ENCODE results near the gene MARCHF10. TPM values are rescaled to one million over a fixed set of nuclear protein-coding genes. Genes with fewer than 3 reads are reported as not detected.

MARCHF10 gene
- total and polyA plus RNA-seq, 2 donors (not counting 3 experiments of a cell fraction or from before 2014, with no cell fraction given) = 0.11 TPM; not detected in 1

DNA sequence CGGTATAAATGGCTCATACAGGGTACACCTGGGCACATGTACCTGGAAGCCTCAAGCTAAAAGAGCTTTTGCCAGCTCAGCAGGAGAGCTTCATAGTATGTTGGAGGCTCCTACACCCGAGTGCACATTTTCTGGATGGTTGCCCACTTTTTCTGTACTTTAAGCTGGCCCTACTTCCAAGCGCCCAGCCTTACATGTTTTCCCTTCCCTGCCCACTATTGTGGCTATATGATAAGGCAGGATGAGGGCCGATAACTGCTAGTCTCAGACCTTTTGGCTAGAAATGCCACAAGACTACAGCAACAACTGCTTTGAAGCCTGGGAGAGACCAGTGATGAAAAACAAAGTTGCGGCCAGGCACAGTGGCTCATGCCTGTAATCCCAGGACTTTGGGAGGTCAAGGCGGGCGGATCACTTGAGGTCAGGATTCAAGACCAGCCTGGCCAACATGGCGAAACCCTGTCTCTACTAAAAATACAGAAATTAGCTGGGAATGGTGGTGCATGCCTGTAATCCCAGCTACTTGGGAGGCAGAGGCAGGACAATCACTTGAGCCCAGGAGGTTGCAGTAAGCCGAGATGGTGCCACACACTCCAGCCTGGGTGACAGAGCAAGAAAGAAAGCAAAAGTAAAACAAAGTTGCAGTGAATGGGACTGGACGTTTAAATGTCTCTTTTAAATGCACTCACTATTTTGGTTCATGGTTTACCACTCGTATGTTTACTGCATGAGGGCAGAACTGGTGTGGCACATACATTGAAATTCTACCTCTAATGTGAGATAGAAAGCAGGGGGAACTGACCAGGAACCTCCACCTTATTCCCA is 14.2 kb upstream of the MARCHF10 start:
- Histone ChIP-seq H3K9ac (replicated peaks; ENCODE audit: extremely low read depth, insufficient read depth, low read length) (peak overlapping the region; percentile 39), H2AFZ (ENCODE audit: low read depth, low read length) (peak overlapping the region; percentile 71), H3K79me2 (ENCODE audit: control insufficient read depth, insufficient read depth, low read length) (no peaks in the 10 kb centered on the region), H4K20me1 (replicated peaks; ENCODE audit: control insufficient read depth, extremely low read depth, insufficient read depth, low read length) (no peaks in the 10 kb centered on the region), H3K4me1 (ENCODE audit: control insufficient read depth, extremely low read depth, insufficient read depth, low read length) (peaks cover 36% of the 10 kb centered on the region), H3K9me1 (replicated peaks; ENCODE audit: control insufficient read depth, extremely low read depth, insufficient read depth, low read length) (no peaks in the 10 kb centered on the region), H3K4me3 (replicated peaks in 1 of 3; ENCODE audit: insufficient read depth in 1 of 3, low read depth in 1 of 3, low read length in 3 of 3) (no peak overlapping the region), H3K4me2 (ENCODE audit: insufficient read depth, low read length) (peak overlapping the region; percentile 27), H3K9me3 (replicated peaks; ENCODE audit: control insufficient read depth, insufficient read depth, low read length) (no peaks in the 10 kb centered on the region), H3K36me3 (ENCODE audit: control insufficient read depth in 2 of 2, extremely low read depth in 1 of 2, insufficient read depth in 2 of 2, low read length in 2 of 2) (no peaks in the 10 kb centered on the region), H3K27me3 (ENCODE audit: control insufficient read depth in 2 of 2, insufficient read depth in 2 of 2, low read length in 2 of 2) (no peaks in the 10 kb centered on the region), H3K27ac (ENCODE audit: insufficient read depth, low read depth, low read length) (peak overlapping the region; percentile 85)
- BruUV-seq (replicated peaks) = no TSS peak
- FAIRE-seq (peak; percentile 31), DNase-seq (ENCODE audit: low read depth, low spot score) (peak; percentile 79)
- POLR2A ChIA-PET = no interaction called here
- dilution Hi-C loops (cut with MboI; ENCODE audit: extremely low pct_ligation_motif_present, low sequenced_read_pairs) (no loop called here), intact Hi-C loops (cut with micrococcal nuclease) (loop anchor here (5.0 kb wide), 2 partner anchors 70 to 115 kb away; no protein-coding TSS in a partner anchor)
- CTCF ChIA-PET = no interaction called here
- TF ChIP-seq GATA2 (IDR thresholded peaks at IDR 0.05; ENCODE audit: insufficient read depth, insufficient read length, low read depth, low read length) = peak; percentile 27
- TF ChIP-seq, protein P1, sequence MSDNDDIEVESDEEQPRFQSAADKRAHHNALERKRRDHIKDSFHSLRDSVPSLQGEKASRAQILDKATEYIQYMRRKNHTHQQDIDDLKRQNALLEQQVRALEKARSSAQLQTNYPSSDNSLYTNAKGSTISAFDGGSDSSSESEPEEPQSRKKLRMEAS (IDR thresholded peaks at IDR 0.05; ENCODE audit: insufficient read depth, insufficient read length) = no peak

DNA sequence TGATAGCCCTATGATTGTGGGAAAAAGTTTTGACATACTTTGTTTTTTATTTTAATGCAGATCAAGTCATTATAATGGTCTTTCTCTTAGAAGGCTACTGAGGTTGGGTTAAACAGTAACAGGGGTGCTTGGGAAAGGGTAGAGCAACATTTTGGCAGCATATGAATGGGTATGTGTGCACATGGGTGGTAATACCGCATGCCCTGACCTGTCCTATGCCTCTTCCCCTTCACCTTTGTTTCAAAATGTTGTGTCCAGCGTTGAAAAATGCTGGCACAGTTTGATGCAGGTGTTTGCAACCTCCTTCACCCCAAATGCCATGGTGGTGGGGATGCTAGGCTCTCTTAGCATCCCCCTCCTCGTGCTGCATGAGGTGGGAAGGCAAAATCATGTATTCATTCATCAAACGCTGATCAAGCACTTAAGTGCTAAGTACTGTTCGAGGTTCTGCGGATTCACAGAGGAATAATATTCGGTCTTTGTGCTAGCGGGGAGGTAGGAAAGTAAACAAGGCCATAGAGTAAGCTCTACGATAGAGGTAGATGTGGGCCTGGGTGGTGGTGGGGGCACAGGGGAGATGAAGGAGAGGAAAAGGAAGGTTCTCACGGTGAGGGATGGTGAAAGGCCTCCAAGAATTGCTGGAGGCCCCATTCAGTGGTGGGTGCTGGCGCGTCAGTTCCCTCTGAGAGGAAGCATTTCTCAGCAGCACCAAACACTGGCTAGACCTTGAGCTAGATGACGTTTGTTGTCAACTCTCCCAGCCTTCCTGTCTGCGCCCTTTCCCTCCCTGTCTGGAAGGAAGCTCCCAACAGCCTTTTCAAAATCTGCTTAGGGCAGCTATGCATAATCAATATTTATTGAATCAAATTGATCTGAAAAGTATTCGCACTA is 13.3 kb upstream of the MARCHF10 start:
- DNase-seq (ENCODE audit: low read depth, low spot score) = peak; percentile 76
- no peak overlapping the region for H3K4me3 ChIP-seq (replicated peaks in 1 of 3; ENCODE audit: insufficient read depth in 1 of 3, low read depth in 1 of 3, low read length in 3 of 3)
- no peaks in the 10 kb centered on the region for H3K9me1 ChIP-seq (replicated peaks; ENCODE audit: control insufficient read depth, extremely low read depth, insufficient read depth, low read length)
- peak overlapping the region; percentile 85 for H3K27ac ChIP-seq (ENCODE audit: insufficient read depth, low read depth, low read length)
- POLR2A ChIA-PET = no interaction called here
- TSS peak; percentile 17 for BruUV-seq (replicated peaks)
- TF ChIP-seq FOS (IDR thresholded peaks at IDR 0.05; ENCODE audit: borderline replicate concordance, insufficient read depth, low read length) (no peak), POLR2AphosphoS5 (IDR thresholded peaks at IDR 0.05; ENCODE audit: insufficient read depth, low read depth, low read length) (no peak), GATA2 (IDR thresholded peaks at IDR 0.05; ENCODE audit: insufficient read depth, insufficient read length, low read depth, low read length) (no peak), MYC (IDR thresholded peaks at IDR 0.05; ENCODE audit: low read depth, low read length) (no peak), JUN (IDR thresholded peaks at IDR 0.05; ENCODE audit: borderline replicate concordance, insufficient read depth, insufficient read length, low read depth) (no peak), POLR2A (IDR thresholded peaks at IDR 0.05; ENCODE audit: low read depth, low read length) (no peak), EZH2 (IDR thresholded peaks at IDR 0.05; ENCODE audit: borderline replicate concordance, low read depth, low read length, severe bottlenecking) (no peak)
- TF ChIP-seq, protein P1 (IDR thresholded peaks at IDR 0.05; ENCODE audit: insufficient read depth, insufficient read length) = no peak
- TF ChIP-seq, protein P2, sequence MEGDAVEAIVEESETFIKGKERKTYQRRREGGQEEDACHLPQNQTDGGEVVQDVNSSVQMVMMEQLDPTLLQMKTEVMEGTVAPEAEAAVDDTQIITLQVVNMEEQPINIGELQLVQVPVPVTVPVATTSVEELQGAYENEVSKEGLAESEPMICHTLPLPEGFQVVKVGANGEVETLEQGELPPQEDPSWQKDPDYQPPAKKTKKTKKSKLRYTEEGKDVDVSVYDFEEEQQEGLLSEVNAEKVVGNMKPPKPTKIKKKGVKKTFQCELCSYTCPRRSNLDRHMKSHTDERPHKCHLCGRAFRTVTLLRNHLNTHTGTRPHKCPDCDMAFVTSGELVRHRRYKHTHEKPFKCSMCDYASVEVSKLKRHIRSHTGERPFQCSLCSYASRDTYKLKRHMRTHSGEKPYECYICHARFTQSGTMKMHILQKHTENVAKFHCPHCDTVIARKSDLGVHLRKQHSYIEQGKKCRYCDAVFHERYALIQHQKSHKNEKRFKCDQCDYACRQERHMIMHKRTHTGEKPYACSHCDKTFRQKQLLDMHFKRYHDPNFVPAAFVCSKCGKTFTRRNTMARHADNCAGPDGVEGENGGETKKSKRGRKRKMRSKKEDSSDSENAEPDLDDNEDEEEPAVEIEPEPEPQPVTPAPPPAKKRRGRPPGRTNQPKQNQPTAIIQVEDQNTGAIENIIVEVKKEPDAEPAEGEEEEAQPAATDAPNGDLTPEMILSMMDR (IDR thresholded peaks at IDR 0.05; ENCODE audit: extremely low read depth in 1 of 2, insufficient read depth in 1 of 2, low read depth in 1 of 2, low read length in 2 of 2) = no peak
- dilution Hi-C loops (cut with MboI; ENCODE audit: extremely low pct_ligation_motif_present, low sequenced_read_pairs) (no loop called here), intact Hi-C loops (cut with micrococcal nuclease) (loop anchor here (5.0 kb wide), 2 partner anchors 71 to 114 kb away; no protein-coding TSS in a partner anchor)
- no peaks in the 10 kb centered on the region for H3K36me3 ChIP-seq (ENCODE audit: control insufficient read depth in 2 of 2, extremely low read depth in 1 of 2, insufficient read depth in 2 of 2, low read length in 2 of 2)
- H3K9me3 ChIP-seq (replicated peaks; ENCODE audit: control insufficient read depth, insufficient read depth, low read length) = no peaks in the 10 kb centered on the region
- H3K27me3 ChIP-seq (ENCODE audit: control insufficient read depth in 2 of 2, insufficient read depth in 2 of 2, low read length in 2 of 2) = no peaks in the 10 kb centered on the region
- no peaks in the 10 kb centered on the region for H4K20me1 ChIP-seq (replicated peaks; ENCODE audit: control insufficient read depth, extremely low read depth, insufficient read depth, low read length)
- H3K9ac ChIP-seq (replicated peaks; ENCODE audit: extremely low read depth, insufficient read depth, low read length) = peak overlapping the region; percentile 39
- CTCF ChIA-PET = no interaction called here
- no peaks in the 10 kb centered on the region for H3K79me2 ChIP-seq (ENCODE audit: control insufficient read depth, insufficient read depth, low read length)
- peak overlapping the region; percentile 71 for H2AFZ ChIP-seq (ENCODE audit: low read depth, low read length)
- peaks cover 36% of the 10 kb centered on the region for H3K4me1 ChIP-seq (ENCODE audit: control insufficient read depth, extremely low read depth, insufficient read depth, low read length)
- peak; percentile 26 for FAIRE-seq
- peak overlapping the region; percentile 27 for H3K4me2 ChIP-seq (ENCODE audit: insufficient read depth, low read length)
